PC-9 (cell line): Measurements from ENCODE around the gene PSKH1. TPM values are rescaled to one million over a fixed set of nuclear protein-coding genes. Genes with fewer than 3 reads are reported as not detected.

Source experiments
- BruUV-seq: library from RNA; stranded (reverse); fragments of 400-500 nt; replicated peaks from 2 replicates; lab custom pipeline; 2021; lab: Mats Ljungman, UMichigan
- CTCF ChIA-PET: fragments of 300-600 bp; sonication (Branson Sonifier 250); formaldehyde crosslinking; loops from one replicate; lab custom pipeline; 2022; ENCODE audit warnings: antibody characterized with exemption; lab: Charles Lee
- POLR2A ChIA-PET: fragments of 300-600 bp; sonication (Branson Sonifier 250); formaldehyde crosslinking; loops from one replicate; lab custom pipeline; 2022; ENCODE audit warnings: antibody characterized with exemption; ENCODE audit not compliant: unreplicated experiment; lab: Charles Lee
- DNase-seq, 2 experiments: peaks; one replicate each; pipeline versions ENCODE4 v3.0.0 to v3.0.0-alpha.2; 2015 to 2022; ENCODE audit warnings: mixed read lengths in 1 of 2
- H2AFZ ChIP-seq: fragments of 200-600 bp; sonication (generic); 2 replicates; pipeline ENCODE4 v1.8.1; 2017; ENCODE audit warnings: antibody characterized with exemption
- H3F3A ChIP-seq: fragments of 200-600 bp; sonication (generic); 2 replicates; pipeline ENCODE4 v1.8.1; 2017; ENCODE audit warnings: antibody characterized with exemption, mild to moderate bottlenecking, low read depth; ENCODE audit not compliant: insufficient read depth
- H3K27ac ChIP-seq: fragments of 200-600 bp; sonication (generic); 2 replicates; pipeline ENCODE4 v1.6.1; 2016; ENCODE audit warnings: mixed run types
- H3K27me3 ChIP-seq: fragments of 200-600 bp; sonication (generic); 2 replicates; pipeline ENCODE4 v1.6.1; 2016; ENCODE audit warnings: low read depth, mixed run types; ENCODE audit not compliant: insufficient read depth
- H3K36me3 ChIP-seq: fragments of 200-600 bp; sonication (generic); 2 replicates; pipeline ENCODE4 v1.6.1; 2016; ENCODE audit warnings: low read depth, mixed run types
- H3K4me1 ChIP-seq: fragments of 200-600 bp; sonication (generic); replicated peaks from 2 replicates; pipeline ENCODE4 v1.6.1; 2016; ENCODE audit warnings: mixed run types; ENCODE audit not compliant: insufficient read depth
- H3K4me2 ChIP-seq: fragments of 200-600 bp; sonication (generic); 2 replicates; pipeline ENCODE4 v1.6.1; 2017; ENCODE audit warnings: mixed run types
- H3K4me3 ChIP-seq: fragments of 200-600 bp; sonication (generic); 2 replicates; pipeline ENCODE4 v1.6.1; 2016; ENCODE audit warnings: mixed run types
- H3K79me2 ChIP-seq: fragments of 200-600 bp; sonication (generic); 2 replicates; pipeline ENCODE4 v1.6.1; 2017; ENCODE audit warnings: low read depth, mixed run types
- H3K9me2 ChIP-seq: fragments of 200-600 bp; sonication (generic); 2 replicates; pipeline ENCODE4 v1.8.1; 2017; ENCODE audit warnings: mild to moderate bottlenecking; ENCODE audit not compliant: insufficient read depth
- H3K9me3 ChIP-seq: fragments of 200-600 bp; sonication (generic); 2 replicates; pipeline ENCODE4 v1.8.1; 2016; ENCODE audit warnings: low read depth; ENCODE audit not compliant: insufficient read depth
- H4K20me1 ChIP-seq: fragments of 200-600 bp; sonication (generic); 2 replicates; pipeline ENCODE4 v1.8.1; 2017; ENCODE audit not compliant: insufficient read depth
- EZH2 ChIP-seq: fragments of 200-600 bp; sonication (generic); IDR thresholded peaks from 2 replicates; pipeline ENCODE4 v1.8.0; 2017; ENCODE audit warnings: antibody characterized with exemption, low read depth
- intact Hi-C: fragments of 100-400 bp; cut with micrococcal nuclease; formaldehyde crosslinking; loops from one replicate; pipeline ENCODE4 v1.10.0; 2022; ENCODE audit not compliant: unreplicated experiment
- total RNA-seq: library from RNA; stranded (reverse); gene quantifications from 2 replicates; pipeline ENCODE4 v1.2.3, GENCODE V29; 2021
- TF ChIP-seq, protein P1 (sequence below): fragments of 200-600 bp; sonication (generic); conservative IDR thresholded peaks from 2 replicates; pipeline ENCODE4 v1.6.1; 2017; ENCODE audit warnings: mixed run types, antibody characterized with exemption, mild to moderate bottlenecking, moderate library complexity

PSKH1 gene
- total RNA-seq, 1 experiment from 2014 or later, result 25.8 TPM

- POLR2A ChIA-PET, result no interaction called here
- Histone ChIP-seq H4K20me1 (peaks cover 94% of the 10 kb centered on the region), H3K4me3 (no peak overlapping the region), H3K79me2 (peaks cover 92% of the 10 kb centered on the region), H3K27ac (no peak overlapping the region), H3F3A (peaks cover 52% of the 10 kb centered on the region), H3K9me3 (no peaks in the 10 kb centered on the region), H3K4me2 (no peak overlapping the region), H3K27me3 (no peaks in the 10 kb centered on the region), H3K4me1 (peaks cover 44% of the 10 kb centered on the region), H3K9me2 (no peaks in the 10 kb centered on the region), H2AFZ (no peak overlapping the region), H3K36me3 (0 out of 2 replicates have a peak, but pooled peaks cover 7% of the 10 kb centered on the region)
- intact Hi-C loops, result loop anchor here (5.0 kb wide), 2 partner anchors 138 to 178 kb away; partner anchors contain the start of gene GFOD2
- BruUV-seq, result no TSS peak
- TF ChIP-seq EZH2, result no peak
- TF ChIP-seq, protein P1, sequence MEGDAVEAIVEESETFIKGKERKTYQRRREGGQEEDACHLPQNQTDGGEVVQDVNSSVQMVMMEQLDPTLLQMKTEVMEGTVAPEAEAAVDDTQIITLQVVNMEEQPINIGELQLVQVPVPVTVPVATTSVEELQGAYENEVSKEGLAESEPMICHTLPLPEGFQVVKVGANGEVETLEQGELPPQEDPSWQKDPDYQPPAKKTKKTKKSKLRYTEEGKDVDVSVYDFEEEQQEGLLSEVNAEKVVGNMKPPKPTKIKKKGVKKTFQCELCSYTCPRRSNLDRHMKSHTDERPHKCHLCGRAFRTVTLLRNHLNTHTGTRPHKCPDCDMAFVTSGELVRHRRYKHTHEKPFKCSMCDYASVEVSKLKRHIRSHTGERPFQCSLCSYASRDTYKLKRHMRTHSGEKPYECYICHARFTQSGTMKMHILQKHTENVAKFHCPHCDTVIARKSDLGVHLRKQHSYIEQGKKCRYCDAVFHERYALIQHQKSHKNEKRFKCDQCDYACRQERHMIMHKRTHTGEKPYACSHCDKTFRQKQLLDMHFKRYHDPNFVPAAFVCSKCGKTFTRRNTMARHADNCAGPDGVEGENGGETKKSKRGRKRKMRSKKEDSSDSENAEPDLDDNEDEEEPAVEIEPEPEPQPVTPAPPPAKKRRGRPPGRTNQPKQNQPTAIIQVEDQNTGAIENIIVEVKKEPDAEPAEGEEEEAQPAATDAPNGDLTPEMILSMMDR, result no peak
- no peak for DNase-seq
- CTCF ChIA-PET, result no interaction called here
These were observed 37.3 kb upstream of the PSKH1 start for GRCh38 chr16:67855789-67856188.

GRCh38 chr16:67856927-67857546, 36.0 kb upstream of the PSKH1 start:
- BruUV-seq, result no TSS peak
- Histone ChIP-seq H2AFZ (no peak overlapping the region), H3K36me3 (peaks cover 13% of the 10 kb centered on the region; the same call in 1 of the 2 replicates), H3K4me1 (peaks cover 52% of the 10 kb centered on the region), H3K4me3 (no peak overlapping the region), H3K27ac (peak overlapping the region; percentile 41), H3K9me3 (no peaks in the 10 kb centered on the region), H3F3A (peaks cover 54% of the 10 kb centered on the region), H3K9me2 (no peaks in the 10 kb centered on the region), H3K79me2 (peaks cover 92% of the 10 kb centered on the region), H4K20me1 (peaks cover 94% of the 10 kb centered on the region), H3K4me2 (peak overlapping the region; percentile 39), H3K27me3 (no peaks in the 10 kb centered on the region)
- ChIA-PET POLR2A (interaction anchor here (0.5 to 1.1 kb wide), 2 partner anchors 180 to 388 kb away, joined by 4 to 5 read pairs; partner anchors contain the start of gene PLA2G15), CTCF (no interaction called here)
- intact Hi-C loops, result loop anchor here (5.0 kb wide), 2 partner anchors 140 to 180 kb away; partner anchors contain the start of gene GFOD2
- no peak for DNase-seq
- TF ChIP-seq, protein P1, result no peak
- no peak for TF ChIP-seq EZH2

- Histone ChIP-seq H3K36me3 (peaks cover 15% of the 10 kb centered on the region; the same call in 1 of the 2 replicates), H3F3A (peaks cover 54% of the 10 kb centered on the region), H2AFZ (no peak overlapping the region), H3K9me2 (no peaks in the 10 kb centered on the region), H3K27me3 (no peaks in the 10 kb centered on the region), H3K79me2 (peaks cover 92% of the 10 kb centered on the region), H3K27ac (peak overlapping the region; percentile 69), H3K4me3 (no peak overlapping the region; the same call in 1 of the 2 replicates), H3K4me2 (peak overlapping the region; percentile 62), H3K9me3 (no peaks in the 10 kb centered on the region), H3K4me1 (peaks cover 52% of the 10 kb centered on the region), H4K20me1 (peaks cover 95% of the 10 kb centered on the region)
- peak; percentile 88 to 98 for DNase-seq
- POLR2A ChIA-PET, result interaction anchor here (0.5 to 1.1 kb wide), 4 partner anchors 13 to 387 kb away, joined by 3 to 8 read pairs (median 4); partner anchors contain the start of gene PLA2G15
- TF ChIP-seq EZH2, result no peak
- TF ChIP-seq, protein P1, result no peak
- intact Hi-C loops, result loop anchor here (5.0 kb wide), 2 partner anchors 140 to 180 kb away; partner anchors contain the start of gene GFOD2
- BruUV-seq, result no TSS peak
- CTCF ChIA-PET, result interaction anchor here (0.6 kb wide), 1 partner anchor 183 kb away, joined by 3 read pairs; no protein-coding TSS in a partner anchor
These were observed 35.4 kb upstream of the PSKH1 start for GRCh38 chr16:67857547-67858233.
